NCI-H187 treated with DMSO at 0.1 percent for 48 hours (cell line): Measurements from ENCODE around the gene WBP1.
"Not testable (repeated sequence)": the region's sequence is repeated elsewhere in the genome, so short reads cannot be mapped to it uniquely, and the experiment has no call there.

Experiments
- DNase-seq: peaks from one replicate; lab custom pipeline; 2025; lab: John Stamatoyannopoulos, UW

WBP1 gene

GRCh38 chr2:74482801-74483674 lies 24.8 kb downstream of the WBP1 start, which contains the start of the genes CCDC142 and TTC31:
Gene CCDC142, minus strand, starts transcription at chr2:74482998. Its CDS starts 161 bp downstream, at chr2:74482837.
Gene TTC31, plus strand, starts transcription at chr2:74483081. Its CDS starts 15 bp downstream, at chr2:74483096.
- peak; percentile 56 for DNase-seq

- DNase-seq, result not testable (repeated sequence)
Observed at GRCh38 chr2:74483675-74484164, 25.5 kb downstream of the WBP1 start.

- DNase-seq, result no peak
Observed at GRCh38 chr2:74486141-74486540, 27.9 kb downstream of the WBP1 start.

DNA sequence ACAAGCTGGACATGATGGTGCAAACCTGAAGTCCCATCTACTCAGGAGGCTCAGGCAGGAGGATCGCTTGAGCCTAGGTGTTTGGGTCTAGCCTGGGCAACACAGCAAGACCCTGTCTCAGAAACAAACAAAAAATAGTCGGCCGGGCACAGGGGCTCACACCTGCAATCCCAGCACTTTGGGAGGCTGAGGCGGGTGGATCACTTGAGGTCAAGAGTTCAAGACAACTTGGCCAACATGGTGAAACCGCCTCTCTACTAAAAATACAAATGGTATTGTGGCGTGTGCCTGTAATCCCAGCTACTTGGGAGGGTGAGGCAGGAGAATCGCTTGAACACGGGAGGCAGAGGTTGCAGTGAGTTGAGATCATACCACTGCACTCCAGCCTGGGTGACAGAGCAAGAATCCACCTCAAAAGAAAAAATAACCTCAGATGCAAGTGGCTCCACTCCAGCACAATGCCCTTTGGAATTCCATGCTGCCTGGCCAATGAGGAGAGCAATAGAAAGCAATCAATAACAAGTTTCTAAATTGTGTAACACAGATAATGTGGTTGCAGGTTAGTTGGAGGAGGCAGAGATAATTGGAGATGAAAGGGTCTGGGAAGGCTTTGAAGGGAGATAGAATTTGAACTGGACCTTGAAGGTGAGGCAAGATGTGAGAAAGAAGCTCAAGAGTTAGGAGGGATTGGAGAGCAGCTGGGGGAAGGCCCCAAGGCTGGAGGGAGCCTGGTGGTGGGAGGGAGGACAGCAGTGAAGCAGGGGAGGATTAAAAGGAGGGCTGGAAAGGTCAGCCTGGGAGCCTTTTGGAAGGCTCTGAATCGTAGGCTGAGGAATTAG lies 30.6 kb downstream of the WBP1 start:
- DNase-seq, result no peak

GRCh38 chr2:74489906-74490305 lies 31.7 kb downstream of the WBP1 start:
- DNase-seq, result no peak

GRCh38 chr2:74491648-74492544 lies 33.7 kb downstream of the WBP1 start:
- DNase-seq, result no peak

GRCh38 chr2:74493546-74493945 lies 35.3 kb downstream of the WBP1 start:
- DNase-seq, result no peak

DNA sequence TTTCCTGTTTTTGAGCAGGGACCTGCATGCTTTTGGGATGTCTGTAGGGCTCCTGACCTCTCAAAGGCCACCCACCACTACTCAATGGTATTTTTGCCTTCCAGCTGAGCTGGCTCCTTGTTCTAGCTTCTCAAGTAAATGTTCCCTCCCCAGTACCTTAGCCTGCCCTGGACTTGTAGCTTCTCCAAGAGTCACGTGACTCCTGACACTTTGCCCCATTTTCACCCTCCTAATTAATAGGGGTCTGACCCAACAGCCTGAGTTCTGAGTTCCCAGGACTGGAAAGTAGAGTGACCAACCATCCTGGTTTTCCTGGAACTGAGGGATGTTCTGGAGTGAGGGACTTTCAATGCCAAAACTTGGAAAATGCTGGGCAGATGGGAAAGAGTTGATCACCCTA lies 37.2 kb downstream of the WBP1 start:
- DNase-seq, result no peak

- no peak for DNase-seq
Observed at GRCh38 chr2:74496997-74497776, 38.9 kb downstream of the WBP1 start.

DNA sequence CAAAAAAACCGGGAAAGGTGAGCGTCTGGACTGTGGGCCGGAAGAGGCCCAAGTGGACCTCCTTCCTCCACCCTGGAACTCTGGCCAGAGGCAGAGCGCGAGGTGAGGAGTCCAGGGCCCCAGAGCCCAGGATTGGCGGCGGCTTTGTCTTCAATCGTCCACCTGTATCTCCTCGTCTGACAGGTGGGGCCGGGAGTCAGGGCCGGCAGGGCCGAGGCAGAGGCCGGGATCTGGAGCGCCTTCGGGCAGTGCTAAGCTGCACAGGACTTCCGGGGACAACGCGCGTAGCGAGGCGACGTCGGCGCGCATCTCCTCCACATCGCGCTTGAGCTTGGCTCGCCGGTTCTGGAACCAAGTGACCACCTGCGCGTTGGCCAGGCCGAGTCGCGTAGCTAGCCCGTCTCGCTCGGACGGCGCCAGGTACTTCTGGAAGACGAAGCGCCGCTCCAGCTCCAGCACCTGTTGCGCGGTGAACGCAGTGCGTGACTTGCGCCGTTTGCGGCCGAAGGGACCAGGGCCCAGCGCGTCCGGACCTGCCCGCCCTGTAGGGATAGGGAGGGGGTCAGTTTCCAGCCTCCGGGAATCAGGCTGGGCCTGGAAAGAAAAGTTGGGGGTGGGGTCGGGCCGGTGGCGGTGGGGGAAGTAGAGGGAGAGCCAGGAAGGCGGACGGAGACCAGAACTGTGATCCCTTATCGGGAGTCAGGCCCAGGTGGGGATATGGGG lies 39.7 kb downstream of the WBP1 start:
- no peak for DNase-seq

- DNase-seq, result no peak
Observed at GRCh38 chr2:74498500-74499266, 40.4 kb downstream of the WBP1 start.

- no peak for DNase-seq
Observed at GRCh38 chr2:74499267-74499939, 41.2 kb downstream of the WBP1 start, which contains the start of gene LBX2. Gene LBX2, minus strand, starts transcription at chr2:74499603. Its CDS starts 66 bp downstream, at chr2:74499537.

- no peak for DNase-seq
Observed at GRCh38 chr2:74499940-74500577, 41.8 kb downstream of the WBP1 start.

GRCh38 chr2:74500578-74500946 lies 42.3 kb downstream of the WBP1 start:
- no peak for DNase-seq

- DNase-seq, result no peak
Observed at GRCh38 chr2:74501335-74502071, 43.3 kb downstream of the WBP1 start.

DNA sequence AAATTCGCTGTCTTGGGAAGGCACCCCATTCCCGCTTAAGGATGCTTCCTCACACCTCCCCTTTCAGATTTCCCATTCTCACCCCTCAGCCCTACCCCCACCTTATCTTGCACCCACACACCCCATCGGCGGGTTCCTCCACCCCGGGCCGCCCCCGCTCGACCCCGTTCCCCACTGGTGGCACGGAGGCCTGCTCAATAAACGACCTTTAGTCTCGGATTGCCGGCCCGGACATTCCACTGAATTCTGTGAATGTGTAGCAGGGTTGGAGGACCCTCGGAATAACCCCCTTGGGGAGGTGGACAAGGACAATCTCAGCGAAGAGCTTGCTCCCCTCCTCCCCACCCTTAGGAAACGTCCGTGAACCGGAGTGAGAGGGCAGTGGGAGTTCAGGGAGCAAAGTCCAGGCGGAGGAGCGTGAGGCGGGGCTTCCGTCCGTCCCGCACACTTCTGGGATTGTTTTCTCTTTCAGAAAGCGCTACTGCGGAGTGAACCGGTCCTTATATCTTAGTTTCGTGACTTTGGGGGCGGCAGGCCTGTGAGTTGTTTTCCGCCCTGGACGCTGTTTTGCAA lies 44.0 kb downstream of the WBP1 start:
- DNase-seq, result no peak
